Endothelial cell of umbilical vein (primary cell): Measurements from ENCODE around the gene STMND1. TPM values are rescaled to one million over a fixed set of nuclear protein-coding genes. Genes with fewer than 3 reads are reported as not detected.
A peak's percentile ranks its signal among the peaks of the same experiment; 100 is the strongest.

Experiments used
- BruUV-seq: library from RNA; stranded (reverse); fragments of 400-500 nt; replicated peaks from 2 replicates; lab custom pipeline; 2021; lab: Mats Ljungman, UMichigan
- CTCF ChIA-PET: fragments of 300-600, 350-600 bp; sonication (Branson Sonifier 250); formaldehyde crosslinking; loops from one replicate; lab custom pipeline; 2021; ENCODE audit warnings: antibody characterized with exemption, inconsistent platforms; lab: Charles Lee
- POLR2A ChIA-PET: fragments of 300-600, 350-600 bp; sonication (Branson Sonifier 250); formaldehyde crosslinking; loops from one replicate; lab custom pipeline; 2021; ENCODE audit warnings: antibody characterized with exemption, inconsistent platforms; lab: Charles Lee
- DNase-seq: peaks from one replicate; pipeline ENCODE4 v3.0.0-alpha.2; 2011; ENCODE audit warnings: low read depth, low spot score
- FAIRE-seq: peaks from 2 replicates; lab custom pipeline; 2011; peaks lifted over from hg19 to GRCh38; lab: Jason Lieb, UNC
- H2AFZ ChIP-seq: 2 replicates; pipeline ENCODE4 v1.6.0; 2012; ENCODE audit warnings: low read depth, low read length, control low read depth, inconsistent platforms
- H3K27ac ChIP-seq: 2 replicates; pipeline ENCODE4 v1.5.1; 2011; ENCODE audit warnings: low read depth, mild to moderate bottlenecking, control low read depth, low read length, moderate library complexity; ENCODE audit not compliant: insufficient read depth
- H3K27me3 ChIP-seq, 2 experiments: 2 replicates each; pipeline versions ENCODE4 v1.6.0 to v1.6.1; 2011; ENCODE audit warnings: low read length in 2 of 2, mixed read lengths in 1 of 2; ENCODE audit not compliant: control insufficient read depth in 2 of 2, insufficient read depth in 2 of 2
- H3K36me3 ChIP-seq, 2 experiments: 2 replicates in 1 of 2; 3 replicates in 1 of 2; pipeline ENCODE4 v1.5.1; 2011; ENCODE audit warnings: low read length in 2 of 2, mild to moderate bottlenecking in 1 of 2, moderate library complexity in 1 of 2; ENCODE audit not compliant: control insufficient read depth in 2 of 2, insufficient read depth in 2 of 2; ENCODE audit errors: extremely low read depth in 1 of 2
- H3K4me1 ChIP-seq: 3 replicates; pipeline ENCODE4 v1.5.1; 2011; ENCODE audit warnings: mild to moderate bottlenecking, low read length; ENCODE audit not compliant: control insufficient read depth, insufficient read depth; ENCODE audit errors: extremely low read depth
- H3K4me2 ChIP-seq: 2 replicates; pipeline ENCODE4 v1.6.1; 2011; ENCODE audit warnings: low read length, control low read depth, mixed read lengths; ENCODE audit not compliant: insufficient read depth
- H3K4me3 ChIP-seq, 3 experiments: fragments of 200-600 bp in 1 of 3; sonication (generic), shearing (Covaris generic) in 1 of 3; replicated peaks in 1 of 3; 2 replicates each; pipeline ENCODE4 v1.5.1; 2011 to 2016; ENCODE audit warnings: control low read depth in 3 of 3, low read length in 3 of 3, mild to moderate bottlenecking in 2 of 3, inconsistent platforms in 1 of 3, low read depth in 1 of 3, moderate library complexity in 1 of 3; ENCODE audit not compliant: insufficient read depth in 1 of 3
- H3K79me2 ChIP-seq: 2 replicates; pipeline ENCODE4 v1.6.0; 2012; ENCODE audit warnings: low read length, inconsistent platforms; ENCODE audit not compliant: control insufficient read depth, insufficient read depth
- H3K9ac ChIP-seq: replicated peaks from 2 replicates; pipeline ENCODE3; 2011; ENCODE audit warnings: low read length, control low read depth; ENCODE audit not compliant: insufficient read depth; ENCODE audit errors: extremely low read depth
- H3K9me1 ChIP-seq: replicated peaks from 3 replicates; pipeline ENCODE4 v1.6.0; 2011; ENCODE audit warnings: mild to moderate bottlenecking, low read length; ENCODE audit not compliant: control insufficient read depth, insufficient read depth; ENCODE audit errors: extremely low read depth
- H3K9me3 ChIP-seq: replicated peaks from 2 replicates; pipeline ENCODE4 v1.5.1; 2012; ENCODE audit warnings: low read length, inconsistent platforms; ENCODE audit not compliant: control insufficient read depth, insufficient read depth
- H4K20me1 ChIP-seq: replicated peaks from 2 replicates; pipeline ENCODE3; 2011; ENCODE audit warnings: mild to moderate bottlenecking, low read length; ENCODE audit not compliant: control insufficient read depth, insufficient read depth; ENCODE audit errors: extremely low read depth
- JUN ChIP-seq: IDR thresholded peaks from 2 replicates; pipeline ENCODE4 v1.6.1; 2011; ENCODE audit warnings: borderline replicate concordance, low read depth; ENCODE audit not compliant: insufficient read length, insufficient read depth
- POLR2A ChIP-seq: IDR thresholded peaks from 2 replicates; pipeline ENCODE4 v1.6.1; 2012; ENCODE audit warnings: low read depth, mild to moderate bottlenecking, control low read depth, low read length
- dilution Hi-C: fragments of 300-500 bp; cut with MboI; formaldehyde crosslinking; loops from one replicate; pipeline ENCODE4 v1.15.0; 2019; ENCODE audit warnings: low sequenced_read_pairs; ENCODE audit not compliant: extremely low pct_ligation_motif_present
- intact Hi-C: fragments of 100-400 bp; cut with micrococcal nuclease; formaldehyde crosslinking; loops from one replicate; pipeline ENCODE4 v1.10.0; 2022
- polyA plus RNA-seq, 4 experiments: library from polyadenylated mRNA; depleted of rRNA in 3 of 4; stranded (reverse) in 3 of 4; unstranded in 1 of 4; fragments of >200 nt; gene quantifications; 2 replicates each; pipeline versions ENCODE4 v1.2.1 to v1.2.3, GENCODE V29; 2011 to 2012; ENCODE audit warnings: missing spikeins in 1 of 4
- total RNA-seq: library from RNA; stranded (reverse); gene quantifications from 2 replicates; pipeline ENCODE4 v1.2.3, GENCODE V29; 2021
- TF ChIP-seq, protein P1 (sequence below), 2 donors: IDR thresholded peaks; 1 replicate in 1 of 2; 2 replicates in 1 of 2; pipeline ENCODE4 v1.5.1; 2011; ENCODE audit warnings: low read length in 2 of 2, mild to moderate bottlenecking in 2 of 2, moderate library complexity in 2 of 2, control low read depth in 1 of 2, inconsistent platforms in 1 of 2, low read depth in 1 of 2; ENCODE audit not compliant: insufficient read depth in 1 of 2; ENCODE audit errors: extremely low read depth in 1 of 2

The STMND1 gene
- total and polyA plus RNA-seq, 2 donors (not counting 3 experiments of a cell fraction or from before 2014, with no cell fraction given), result not detected

GRCh38 chr6:17167327-17167979 lies 65.6 kb downstream of the STMND1 start:
- no TSS peak for BruUV-seq
- POLR2A ChIA-PET, result no interaction called here
- Histone ChIP-seq H3K36me3 (no peaks in the 10 kb centered on the region), H3K4me3 (no peak overlapping the region), H3K9ac (no peak overlapping the region), H3K9me1 (no peaks in the 10 kb centered on the region), H3K79me2 (no peaks in the 10 kb centered on the region), H2AFZ (peak overlapping the region; percentile 20), H4K20me1 (no peaks in the 10 kb centered on the region), H3K4me2 (no peak overlapping the region), H3K27ac (no peak overlapping the region), H3K4me1 (no peaks in the 10 kb centered on the region), H3K27me3 (no peaks in the 10 kb centered on the region), H3K9me3 (no peaks in the 10 kb centered on the region)
- DNase-seq (peak; percentile 46), FAIRE-seq (peak; percentile 82)
- TF ChIP-seq, protein P1, sequence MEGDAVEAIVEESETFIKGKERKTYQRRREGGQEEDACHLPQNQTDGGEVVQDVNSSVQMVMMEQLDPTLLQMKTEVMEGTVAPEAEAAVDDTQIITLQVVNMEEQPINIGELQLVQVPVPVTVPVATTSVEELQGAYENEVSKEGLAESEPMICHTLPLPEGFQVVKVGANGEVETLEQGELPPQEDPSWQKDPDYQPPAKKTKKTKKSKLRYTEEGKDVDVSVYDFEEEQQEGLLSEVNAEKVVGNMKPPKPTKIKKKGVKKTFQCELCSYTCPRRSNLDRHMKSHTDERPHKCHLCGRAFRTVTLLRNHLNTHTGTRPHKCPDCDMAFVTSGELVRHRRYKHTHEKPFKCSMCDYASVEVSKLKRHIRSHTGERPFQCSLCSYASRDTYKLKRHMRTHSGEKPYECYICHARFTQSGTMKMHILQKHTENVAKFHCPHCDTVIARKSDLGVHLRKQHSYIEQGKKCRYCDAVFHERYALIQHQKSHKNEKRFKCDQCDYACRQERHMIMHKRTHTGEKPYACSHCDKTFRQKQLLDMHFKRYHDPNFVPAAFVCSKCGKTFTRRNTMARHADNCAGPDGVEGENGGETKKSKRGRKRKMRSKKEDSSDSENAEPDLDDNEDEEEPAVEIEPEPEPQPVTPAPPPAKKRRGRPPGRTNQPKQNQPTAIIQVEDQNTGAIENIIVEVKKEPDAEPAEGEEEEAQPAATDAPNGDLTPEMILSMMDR (IDR thresholded peaks at IDR 0.05; ENCODE audit: extremely low read depth in 1 of 2, insufficient read depth in 1 of 2, low read depth in 1 of 2, low read length in 2 of 2), result peak; percentile 52 to 65
- TF ChIP-seq JUN, result no peak
- CTCF ChIA-PET, result interaction anchor here (0.7 to 1.9 kb wide), 2 partner anchors 14 to 417 kb away, joined by 5 to 13 read pairs; no protein-coding TSS in a partner anchor
- intact Hi-C loops, result no loop called here
- dilution Hi-C loops, result no loop called here

DNA sequence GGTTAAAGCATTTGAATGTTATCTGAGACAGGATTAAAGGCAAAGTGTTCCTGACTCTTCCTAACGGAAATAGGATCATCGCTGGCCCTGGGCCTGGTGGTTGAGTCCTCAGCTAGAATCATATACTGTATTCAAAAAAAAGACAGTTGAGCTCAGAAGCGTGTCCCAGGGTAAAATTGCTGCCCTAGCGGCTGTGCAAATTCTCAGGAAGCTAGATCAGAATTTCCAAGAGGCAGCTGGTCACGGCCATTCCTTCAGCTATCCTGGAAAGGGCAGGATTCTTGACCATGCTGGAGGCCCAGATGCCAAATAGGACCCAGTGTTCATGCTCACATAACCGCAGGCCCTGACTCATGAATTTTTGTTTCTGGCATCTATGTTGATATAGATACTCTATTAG lies 67.4 kb downstream of the STMND1 start:
- FAIRE-seq (no peak), DNase-seq (no peak)
- no peak overlapping the region for H2AFZ ChIP-seq
- H3K9ac ChIP-seq, result no peak overlapping the region
- intact Hi-C loops, result no loop called here
- POLR2A ChIA-PET, result no interaction called here
- CTCF ChIA-PET, result interaction anchor here (0.6 to 1.8 kb wide), 2 partner anchors 415 to 1435 kb away, joined by 3 to 6 read pairs; no protein-coding TSS in a partner anchor
- no peaks in the 10 kb centered on the region for H3K9me1 ChIP-seq
- H3K79me2 ChIP-seq, result no peaks in the 10 kb centered on the region
- H3K36me3 ChIP-seq, result no peaks in the 10 kb centered on the region
- no peak overlapping the region for H3K4me2 ChIP-seq
- no peak overlapping the region for H3K27ac ChIP-seq
- no peaks in the 10 kb centered on the region for H4K20me1 ChIP-seq
- dilution Hi-C loops, result no loop called here
- no peak overlapping the region for H3K4me3 ChIP-seq
- TF ChIP-seq POLR2A, result no peak
- H3K27me3 ChIP-seq, result no peaks in the 10 kb centered on the region
- H3K9me3 ChIP-seq, result no peaks in the 10 kb centered on the region
- BruUV-seq, result no TSS peak
- no peaks in the 10 kb centered on the region for H3K4me1 ChIP-seq
